PC-9 (cell line): ENCODE data around the gene DTNBP1. TPM values are rescaled to one million over a fixed set of nuclear protein-coding genes. Genes with fewer than 3 reads are reported as not detected.

Experiments
- BruUV-seq: library from RNA; stranded (reverse); fragments of 400-500 nt; replicated peaks from 2 replicates; lab custom pipeline; 2021; lab: Mats Ljungman, UMichigan
- CTCF ChIA-PET: fragments of 300-600 bp; sonication (Branson Sonifier 250); formaldehyde crosslinking; loops from one replicate; lab custom pipeline; 2022; ENCODE audit warnings: antibody characterized with exemption; lab: Charles Lee
- POLR2A ChIA-PET: fragments of 300-600 bp; sonication (Branson Sonifier 250); formaldehyde crosslinking; loops from one replicate; lab custom pipeline; 2022; ENCODE audit warnings: antibody characterized with exemption; ENCODE audit not compliant: unreplicated experiment; lab: Charles Lee
- DNase-seq, 2 experiments: peaks; one replicate each; pipeline versions ENCODE4 v3.0.0 to v3.0.0-alpha.2; 2015 to 2022; ENCODE audit warnings: mixed read lengths in 1 of 2
- H2AFZ ChIP-seq: fragments of 200-600 bp; sonication (generic); 2 replicates; pipeline ENCODE4 v1.8.1; 2017; ENCODE audit warnings: antibody characterized with exemption
- H3F3A ChIP-seq: fragments of 200-600 bp; sonication (generic); 2 replicates; pipeline ENCODE4 v1.8.1; 2017; ENCODE audit warnings: antibody characterized with exemption, mild to moderate bottlenecking, low read depth; ENCODE audit not compliant: insufficient read depth
- H3K27ac ChIP-seq: fragments of 200-600 bp; sonication (generic); 2 replicates; pipeline ENCODE4 v1.6.1; 2016; ENCODE audit warnings: mixed run types
- H3K27me3 ChIP-seq: fragments of 200-600 bp; sonication (generic); 2 replicates; pipeline ENCODE4 v1.6.1; 2016; ENCODE audit warnings: low read depth, mixed run types; ENCODE audit not compliant: insufficient read depth
- H3K36me3 ChIP-seq: fragments of 200-600 bp; sonication (generic); 2 replicates; pipeline ENCODE4 v1.6.1; 2016; ENCODE audit warnings: low read depth, mixed run types
- H3K4me1 ChIP-seq: fragments of 200-600 bp; sonication (generic); replicated peaks from 2 replicates; pipeline ENCODE4 v1.6.1; 2016; ENCODE audit warnings: mixed run types; ENCODE audit not compliant: insufficient read depth
- H3K4me2 ChIP-seq: fragments of 200-600 bp; sonication (generic); 2 replicates; pipeline ENCODE4 v1.6.1; 2017; ENCODE audit warnings: mixed run types
- H3K4me3 ChIP-seq: fragments of 200-600 bp; sonication (generic); 2 replicates; pipeline ENCODE4 v1.6.1; 2016; ENCODE audit warnings: mixed run types
- H3K79me2 ChIP-seq: fragments of 200-600 bp; sonication (generic); 2 replicates; pipeline ENCODE4 v1.6.1; 2017; ENCODE audit warnings: low read depth, mixed run types
- H3K9me2 ChIP-seq: fragments of 200-600 bp; sonication (generic); 2 replicates; pipeline ENCODE4 v1.8.1; 2017; ENCODE audit warnings: mild to moderate bottlenecking; ENCODE audit not compliant: insufficient read depth
- H3K9me3 ChIP-seq: fragments of 200-600 bp; sonication (generic); 2 replicates; pipeline ENCODE4 v1.8.1; 2016; ENCODE audit warnings: low read depth; ENCODE audit not compliant: insufficient read depth
- H4K20me1 ChIP-seq: fragments of 200-600 bp; sonication (generic); 2 replicates; pipeline ENCODE4 v1.8.1; 2017; ENCODE audit not compliant: insufficient read depth
- EZH2 ChIP-seq: fragments of 200-600 bp; sonication (generic); IDR thresholded peaks from 2 replicates; pipeline ENCODE4 v1.8.0; 2017; ENCODE audit warnings: antibody characterized with exemption, low read depth
- intact Hi-C: fragments of 100-400 bp; cut with micrococcal nuclease; formaldehyde crosslinking; loops from one replicate; pipeline ENCODE4 v1.10.0; 2022; ENCODE audit not compliant: unreplicated experiment
- total RNA-seq: library from RNA; stranded (reverse); gene quantifications from 2 replicates; pipeline ENCODE4 v1.2.3, GENCODE V29; 2021
- TF ChIP-seq, protein P1 (sequence below): fragments of 200-600 bp; sonication (generic); conservative IDR thresholded peaks from 2 replicates; pipeline ENCODE4 v1.6.1; 2017; ENCODE audit warnings: mixed run types, antibody characterized with exemption, mild to moderate bottlenecking, moderate library complexity

DTNBP1 gene
- total RNA-seq, 1 experiment from 2014 or later: 9.1 TPM

DNA sequence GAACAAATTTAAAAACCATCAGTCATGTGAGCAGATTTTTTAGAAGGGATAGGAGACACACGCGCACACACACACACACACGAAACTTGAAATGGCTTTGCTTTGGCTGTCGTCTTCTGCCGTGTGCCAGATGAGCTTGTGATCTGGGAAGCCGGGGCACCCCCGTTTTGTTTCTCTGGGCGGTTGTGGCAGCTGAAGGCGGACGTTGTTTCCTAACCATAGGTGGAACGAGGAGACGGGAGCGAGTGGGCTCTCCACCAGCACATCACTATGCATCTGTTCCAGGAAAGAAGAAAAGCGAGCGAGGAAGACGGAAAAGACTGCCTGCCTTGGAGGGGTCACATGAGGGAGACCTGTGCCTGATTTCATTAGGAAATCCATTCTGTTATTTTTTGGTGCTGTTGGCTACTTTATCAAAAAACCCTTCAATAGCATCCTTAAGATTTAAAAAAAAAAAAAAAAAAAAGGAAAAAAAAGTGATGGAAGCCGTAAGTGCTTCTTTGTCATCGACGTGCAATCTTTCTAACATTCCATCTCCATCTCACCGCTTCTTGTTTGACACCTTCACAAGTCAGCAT, 142.1 kb downstream of the DTNBP1 start:
- CTCF ChIA-PET: no interaction called here
- TF ChIP-seq, protein P1, sequence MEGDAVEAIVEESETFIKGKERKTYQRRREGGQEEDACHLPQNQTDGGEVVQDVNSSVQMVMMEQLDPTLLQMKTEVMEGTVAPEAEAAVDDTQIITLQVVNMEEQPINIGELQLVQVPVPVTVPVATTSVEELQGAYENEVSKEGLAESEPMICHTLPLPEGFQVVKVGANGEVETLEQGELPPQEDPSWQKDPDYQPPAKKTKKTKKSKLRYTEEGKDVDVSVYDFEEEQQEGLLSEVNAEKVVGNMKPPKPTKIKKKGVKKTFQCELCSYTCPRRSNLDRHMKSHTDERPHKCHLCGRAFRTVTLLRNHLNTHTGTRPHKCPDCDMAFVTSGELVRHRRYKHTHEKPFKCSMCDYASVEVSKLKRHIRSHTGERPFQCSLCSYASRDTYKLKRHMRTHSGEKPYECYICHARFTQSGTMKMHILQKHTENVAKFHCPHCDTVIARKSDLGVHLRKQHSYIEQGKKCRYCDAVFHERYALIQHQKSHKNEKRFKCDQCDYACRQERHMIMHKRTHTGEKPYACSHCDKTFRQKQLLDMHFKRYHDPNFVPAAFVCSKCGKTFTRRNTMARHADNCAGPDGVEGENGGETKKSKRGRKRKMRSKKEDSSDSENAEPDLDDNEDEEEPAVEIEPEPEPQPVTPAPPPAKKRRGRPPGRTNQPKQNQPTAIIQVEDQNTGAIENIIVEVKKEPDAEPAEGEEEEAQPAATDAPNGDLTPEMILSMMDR: no peak
- TF ChIP-seq EZH2: no peak
- no peaks in the 10 kb centered on the region for H3K4me1 ChIP-seq
- no peaks in the 10 kb centered on the region for H3K9me2 ChIP-seq
- no peaks in the 10 kb centered on the region for H3K9me3 ChIP-seq
- H2AFZ ChIP-seq: no peak overlapping the region
- no peak overlapping the region for H3K4me2 ChIP-seq
- DNase-seq: no peak
- POLR2A ChIA-PET: no interaction called here
- H3K4me3 ChIP-seq: no peak overlapping the region
- intact Hi-C loops: no loop called here
- H4K20me1 ChIP-seq: no peaks in the 10 kb centered on the region
- no peak overlapping the region for H3K27ac ChIP-seq
- TSS peak; percentile 12 for BruUV-seq
- peaks cover 12% of the 10 kb centered on the region; the same call in 1 of the 2 replicates for H3K36me3 ChIP-seq
- H3K79me2 ChIP-seq: no peaks in the 10 kb centered on the region
- H3F3A ChIP-seq: no peaks in the 10 kb centered on the region
- no peaks in the 10 kb centered on the region for H3K27me3 ChIP-seq

DNA sequence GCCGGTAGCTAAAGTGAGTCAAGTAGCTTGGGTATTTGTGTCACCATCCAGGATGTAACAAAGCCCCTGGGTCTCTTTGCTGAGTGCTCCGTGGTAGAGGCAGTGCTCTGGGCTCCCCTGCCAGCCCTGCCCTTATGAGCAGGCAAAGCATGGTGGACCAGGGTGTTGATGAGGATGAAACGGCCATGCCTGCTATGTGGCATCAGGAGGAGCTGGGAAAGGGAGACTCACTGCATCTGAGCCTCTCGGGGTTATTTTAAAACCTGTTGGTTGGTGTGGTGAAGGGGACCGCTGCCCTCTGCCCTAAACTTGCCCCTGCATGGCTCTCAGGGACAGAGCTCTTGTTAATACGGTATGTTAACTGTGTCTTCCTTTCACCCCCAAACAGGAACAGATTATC, 143.1 kb downstream of the DTNBP1 start:
- BruUV-seq: no TSS peak
- intact Hi-C loops: no loop called here
- Histone ChIP-seq H3K4me1 (no peaks in the 10 kb centered on the region), H3K4me2 (no peak overlapping the region), H3K27me3 (no peaks in the 10 kb centered on the region), H3K79me2 (no peaks in the 10 kb centered on the region), H3K9me2 (no peaks in the 10 kb centered on the region), H3K9me3 (no peaks in the 10 kb centered on the region), H3F3A (no peaks in the 10 kb centered on the region), H2AFZ (no peak overlapping the region), H4K20me1 (no peaks in the 10 kb centered on the region), H3K36me3 (peaks cover 12% of the 10 kb centered on the region; the same call in 1 of the 2 replicates), H3K4me3 (no peak overlapping the region), H3K27ac (no peak overlapping the region)
- DNase-seq: no peak
- TF ChIP-seq, protein P1: no peak
- no peak for TF ChIP-seq EZH2
- CTCF ChIA-PET: interaction anchor here (0.6 to 0.7 kb wide), 3 partner anchors 15 to 1591 kb away, joined by 3 to 4 read pairs (median 3); no protein-coding TSS in a partner anchor
- POLR2A ChIA-PET: no interaction called here

DNA sequence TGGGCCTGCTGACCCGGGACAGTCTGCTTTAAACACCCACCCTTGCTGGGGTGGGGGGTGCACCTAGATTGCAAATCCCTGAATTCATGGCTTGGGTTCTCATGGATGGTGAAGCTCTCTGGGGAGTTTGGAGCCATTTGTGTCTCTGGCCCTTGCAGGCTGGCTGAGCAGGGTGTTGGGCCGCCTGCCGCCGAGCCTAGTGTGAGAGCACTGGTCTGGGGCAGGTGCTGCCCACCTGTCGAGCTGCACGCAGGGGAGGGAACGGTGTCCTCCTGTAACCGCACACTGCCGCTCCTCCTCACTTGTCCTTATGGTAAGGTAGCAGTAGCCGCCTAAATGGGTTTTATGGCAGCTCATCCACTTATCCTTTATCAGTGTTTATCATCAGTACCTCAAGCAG, 143.9 kb downstream of the DTNBP1 start:
- Histone ChIP-seq H4K20me1 (no peaks in the 10 kb centered on the region), H3K79me2 (no peaks in the 10 kb centered on the region), H3K4me2 (no peak overlapping the region), H3F3A (no peaks in the 10 kb centered on the region), H3K4me3 (no peak overlapping the region), H3K27ac (no peak overlapping the region), H2AFZ (no peak overlapping the region), H3K36me3 (peaks cover 12% of the 10 kb centered on the region; the same call in 1 of the 2 replicates), H3K9me3 (no peaks in the 10 kb centered on the region), H3K9me2 (no peaks in the 10 kb centered on the region), H3K4me1 (no peaks in the 10 kb centered on the region), H3K27me3 (no peaks in the 10 kb centered on the region)
- ChIA-PET CTCF (interaction anchor here (0.6 kb wide), 1 partner anchor 14 kb away, joined by 4 read pairs; no protein-coding TSS in a partner anchor), POLR2A (no interaction called here)
- no peak for DNase-seq
- no TSS peak for BruUV-seq
- TF ChIP-seq, protein P1: no peak
- TF ChIP-seq EZH2: no peak
- intact Hi-C loops: no loop called here
